Neuronal stem cell (in vitro differentiated cells): Measurements from ENCODE around the gene SLC2A6.

Experiments
- DNase-seq: peaks from one replicate; pipeline ENCODE4 v3.0.0-alpha.2; 2013; ENCODE audit warnings: low spot score
- H2AFZ ChIP-seq: one replicate; pipeline ENCODE4 v1.6.1; 2013; ENCODE audit warnings: mild to moderate bottlenecking, low read length, inconsistent platforms
- H2AK5ac ChIP-seq: 2 replicates; pipeline ENCODE4 v1.6.1; 2013; ENCODE audit warnings: low read depth, mild to moderate bottlenecking, inconsistent platforms, low read length, moderate library complexity, mixed read lengths
- H2BK120ac ChIP-seq: 2 replicates; pipeline ENCODE4 v1.6.1; 2013; ENCODE audit warnings: low read depth, mild to moderate bottlenecking, inconsistent platforms, low read length, moderate library complexity, mixed read lengths
- H2BK12ac ChIP-seq: one replicate; pipeline ENCODE4 v1.6.1; 2013; ENCODE audit warnings: low read length, inconsistent platforms
- H2BK15ac ChIP-seq: 2 replicates; pipeline ENCODE4 v1.6.1; 2013; ENCODE audit warnings: mild to moderate bottlenecking, low read length, inconsistent platforms, mixed read lengths
- H2BK5ac ChIP-seq: one replicate; pipeline ENCODE4 v1.6.1; 2013; ENCODE audit warnings: inconsistent platforms, mild to moderate bottlenecking, low read length, moderate library complexity
- H3K14ac ChIP-seq: one replicate; pipeline ENCODE4 v1.6.1; 2013; ENCODE audit warnings: low read length, inconsistent platforms
- H3K18ac ChIP-seq: 2 replicates; pipeline ENCODE4 v1.6.1; 2013; ENCODE audit warnings: low read length, inconsistent platforms
- H3K23ac ChIP-seq: 2 replicates; pipeline ENCODE4 v1.6.1; 2013; ENCODE audit warnings: low read depth, mild to moderate bottlenecking, mixed read lengths, low read length, inconsistent platforms; ENCODE audit not compliant: poor library complexity
- H3K27ac ChIP-seq: replicated peaks from 3 replicates; pipeline ENCODE4 v1.5.1; 2013; ENCODE audit warnings: low read length, inconsistent platforms
- H3K27me3 ChIP-seq, 3 experiments: 2 replicates each; pipeline ENCODE4 v1.6.1; 2013; ENCODE audit warnings: low read length in 3 of 3, mild to moderate bottlenecking in 2 of 3, inconsistent platforms in 1 of 3, low read depth in 1 of 3, mixed read lengths in 1 of 3, moderate library complexity in 1 of 3; ENCODE audit not compliant: control insufficient read depth in 3 of 3, insufficient read depth in 3 of 3
- H3K36me3 ChIP-seq, 2 donors: replicated peaks in 1 of 2; 2 replicates each; pipeline ENCODE4 v1.6.1; 2013; ENCODE audit warnings: low read length in 2 of 2; ENCODE audit not compliant: control insufficient read depth in 2 of 2, insufficient read depth in 2 of 2
- H3K4ac ChIP-seq: 2 replicates; pipeline ENCODE4 v1.6.1; 2013; ENCODE audit warnings: inconsistent platforms, mild to moderate bottlenecking, low read length, moderate library complexity
- H3K4me1 ChIP-seq, 2 donors: 1 replicate in 1 of 2; 2 replicates in 1 of 2; pipeline ENCODE4 v1.6.1; 2013; ENCODE audit warnings: low read length in 2 of 2, low read depth in 1 of 2; ENCODE audit not compliant: control insufficient read depth in 2 of 2, insufficient read depth in 1 of 2
- H3K4me2 ChIP-seq: one replicate; pipeline ENCODE4 v1.6.1; 2013; ENCODE audit warnings: mild to moderate bottlenecking, low read length, inconsistent platforms; ENCODE audit not compliant: insufficient read depth, poor library complexity, severe bottlenecking
- H3K4me3 ChIP-seq, 2 donors: 2 replicates each; pipeline ENCODE4 v1.5.1; 2013; ENCODE audit warnings: low read length in 2 of 2, mild to moderate bottlenecking in 2 of 2, inconsistent platforms in 1 of 2, moderate library complexity in 1 of 2
- H3K79me1 ChIP-seq: one replicate; pipeline ENCODE4 v1.6.1; 2013; ENCODE audit warnings: low read depth, mild to moderate bottlenecking, inconsistent platforms, low read length, moderate library complexity
- H3K9ac ChIP-seq: one replicate; pipeline ENCODE4 v1.6.1; 2013; ENCODE audit warnings: mild to moderate bottlenecking, low read depth, low read length, inconsistent platforms; ENCODE audit not compliant: poor library complexity
- H3K9me3 ChIP-seq, 2 donors: replicated peaks in 1 of 2; 2 replicates each; pipeline versions ENCODE3 to v1.6.1; 2013; ENCODE audit warnings: low read length in 2 of 2, mild to moderate bottlenecking in 2 of 2, inconsistent platforms in 1 of 2, low read depth in 1 of 2, mixed read lengths in 1 of 2, moderate library complexity in 1 of 2; ENCODE audit not compliant: control insufficient read depth in 2 of 2, insufficient read depth in 1 of 2
- H4K8ac ChIP-seq: one replicate; pipeline ENCODE4 v1.6.1; 2013; ENCODE audit warnings: low read depth, mild to moderate bottlenecking, inconsistent platforms, low read length, moderate library complexity
- H4K91ac ChIP-seq: one replicate; pipeline ENCODE4 v1.6.1; 2013; ENCODE audit warnings: low read length, low read depth, mild to moderate bottlenecking, inconsistent platforms; ENCODE audit not compliant: poor library complexity
- WGBS, 2 donors: extraction: QIAGEN DNeasy Blood & Tissue Kit; methylation state at CpG; one replicate each; pipeline ENCODE4 v1.1.7; 2013; ENCODE audit warnings: missing lambda C conversion rate in 2 of 2, mixed read lengths in 1 of 2; ENCODE audit not compliant: insufficient read length in 2 of 2, insufficient replicate concordance in 1 of 2; ENCODE audit errors: extremely low coverage in 2 of 2; 5-methylcytosine and 5-hydroxymethylcytosine counted together

Gene SLC2A6

DNA sequence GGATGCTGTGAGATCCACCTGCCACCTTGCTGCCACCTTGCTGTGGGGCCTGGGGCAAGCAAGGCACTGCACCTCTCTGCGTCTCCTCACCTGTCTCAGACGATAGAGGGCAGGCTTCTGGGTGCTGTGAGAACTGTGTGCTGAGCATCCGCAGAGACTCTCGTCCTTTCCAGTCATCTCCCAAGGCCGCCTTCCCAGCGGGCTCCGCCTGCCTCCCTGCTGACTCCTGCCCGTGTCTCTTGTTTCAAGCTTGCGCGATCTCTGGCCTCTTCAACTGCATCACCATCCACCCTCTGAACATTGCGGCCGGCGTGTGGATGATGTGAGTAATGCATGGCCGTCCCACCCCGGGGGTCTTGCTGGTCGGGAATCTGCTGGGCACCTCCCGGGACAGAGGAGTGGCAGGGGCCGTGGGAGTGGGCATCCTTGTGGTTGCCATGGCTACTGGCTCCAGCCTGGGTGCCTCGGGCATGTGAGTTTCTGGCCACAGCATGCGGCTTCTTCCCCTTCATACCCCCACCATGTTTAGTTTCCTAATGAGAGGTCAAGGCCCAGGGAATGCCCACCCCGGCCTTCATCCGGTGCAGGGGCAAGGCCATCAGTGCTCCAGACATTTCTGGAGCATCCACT lies 15.6 kb downstream of the SLC2A6 start:
- no peak overlapping the region for H2BK120ac ChIP-seq
- no peak for DNase-seq
- no peaks in the 10 kb centered on the region for H3K9me3 ChIP-seq
- no peak overlapping the region for H3K4me3 ChIP-seq
- H3K27me3 ChIP-seq = peaks cover 0 to 2% (median 0%) of the 10 kb centered on the region in 3 experiments
- peak overlapping the region; percentile 52 for H2AK5ac ChIP-seq
- H3K18ac ChIP-seq = no peak overlapping the region
- H3K23ac ChIP-seq = peak overlapping the region; percentile 25
- WGBS, 2 donors = no CpG with 5 or more reads among the region's 22 CpGs
- no peak overlapping the region for H4K91ac ChIP-seq
- peaks cover 23% of the 10 kb centered on the region for H3K79me1 ChIP-seq
- H3K4ac ChIP-seq = no peak overlapping the region
- no peak overlapping the region for H3K14ac ChIP-seq
- H3K36me3 ChIP-seq = peaks cover 7 to 39% of the 10 kb centered on the region in 2 donors
- no peak overlapping the region for H3K9ac ChIP-seq
- peaks cover 10 to 24% of the 10 kb centered on the region in 2 donors for H3K4me1 ChIP-seq
- H4K8ac ChIP-seq = peak overlapping the region; percentile 32
- H2BK12ac ChIP-seq = no peak overlapping the region
- H3K27ac ChIP-seq = no peak overlapping the region
- H2AFZ ChIP-seq = no peak overlapping the region
- H2BK15ac ChIP-seq = no peak overlapping the region
- no peak overlapping the region for H3K4me2 ChIP-seq
- no peak overlapping the region for H2BK5ac ChIP-seq

DNA sequence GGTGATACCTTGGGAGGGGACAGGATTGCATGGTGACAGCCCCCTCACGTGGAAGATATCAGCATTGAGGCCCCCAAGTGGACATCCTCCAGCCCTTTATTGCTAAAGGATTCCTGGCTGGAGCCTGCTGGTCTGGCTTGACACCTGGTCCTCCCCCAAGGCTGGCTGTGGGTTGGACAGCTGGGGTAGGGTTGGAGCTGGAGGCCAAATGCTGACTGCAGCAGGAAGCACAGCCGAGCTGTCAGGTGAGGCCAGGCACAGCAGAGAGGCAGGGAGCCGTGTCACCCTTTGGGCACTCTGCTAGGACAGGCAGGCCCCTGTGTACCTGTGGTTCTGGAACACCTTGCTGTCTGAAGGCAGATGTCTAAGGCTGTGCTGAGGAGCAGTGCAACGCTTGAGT lies 16.9 kb downstream of the SLC2A6 start:
- no CpG with 5 or more reads among the region's 4 CpGs for WGBS, 2 donors
- H3K4me3 ChIP-seq = peak overlapping the region in 1 of 2 donors; percentile 61
- no peak overlapping the region for H2BK15ac ChIP-seq
- peak overlapping the region; percentile 91 for H3K23ac ChIP-seq
- H3K36me3 ChIP-seq = peaks cover 5 to 33% of the 10 kb centered on the region in 2 donors
- H3K18ac ChIP-seq = no peak overlapping the region
- no peak for DNase-seq
- no peaks in the 10 kb centered on the region for H3K9me3 ChIP-seq
- no peak overlapping the region for H2BK120ac ChIP-seq
- no peak overlapping the region for H3K27ac ChIP-seq
- peaks cover 10 to 24% of the 10 kb centered on the region in 2 donors for H3K4me1 ChIP-seq
- peak overlapping the region; percentile 63 for H2AK5ac ChIP-seq
- no peak overlapping the region for H2AFZ ChIP-seq
- no peak overlapping the region for H4K91ac ChIP-seq
- H2BK12ac ChIP-seq = peak overlapping the region; percentile 41
- peaks cover 23% of the 10 kb centered on the region for H3K79me1 ChIP-seq
- H2BK5ac ChIP-seq = no peak overlapping the region
- no peak overlapping the region for H3K4me2 ChIP-seq
- H3K27me3 ChIP-seq = peaks cover 0 to 2% (median 0%) of the 10 kb centered on the region in 3 experiments
- H3K9ac ChIP-seq = peak overlapping the region; percentile 10
- no peak overlapping the region for H3K14ac ChIP-seq
- no peak overlapping the region for H4K8ac ChIP-seq
- H3K4ac ChIP-seq = no peak overlapping the region

DNA sequence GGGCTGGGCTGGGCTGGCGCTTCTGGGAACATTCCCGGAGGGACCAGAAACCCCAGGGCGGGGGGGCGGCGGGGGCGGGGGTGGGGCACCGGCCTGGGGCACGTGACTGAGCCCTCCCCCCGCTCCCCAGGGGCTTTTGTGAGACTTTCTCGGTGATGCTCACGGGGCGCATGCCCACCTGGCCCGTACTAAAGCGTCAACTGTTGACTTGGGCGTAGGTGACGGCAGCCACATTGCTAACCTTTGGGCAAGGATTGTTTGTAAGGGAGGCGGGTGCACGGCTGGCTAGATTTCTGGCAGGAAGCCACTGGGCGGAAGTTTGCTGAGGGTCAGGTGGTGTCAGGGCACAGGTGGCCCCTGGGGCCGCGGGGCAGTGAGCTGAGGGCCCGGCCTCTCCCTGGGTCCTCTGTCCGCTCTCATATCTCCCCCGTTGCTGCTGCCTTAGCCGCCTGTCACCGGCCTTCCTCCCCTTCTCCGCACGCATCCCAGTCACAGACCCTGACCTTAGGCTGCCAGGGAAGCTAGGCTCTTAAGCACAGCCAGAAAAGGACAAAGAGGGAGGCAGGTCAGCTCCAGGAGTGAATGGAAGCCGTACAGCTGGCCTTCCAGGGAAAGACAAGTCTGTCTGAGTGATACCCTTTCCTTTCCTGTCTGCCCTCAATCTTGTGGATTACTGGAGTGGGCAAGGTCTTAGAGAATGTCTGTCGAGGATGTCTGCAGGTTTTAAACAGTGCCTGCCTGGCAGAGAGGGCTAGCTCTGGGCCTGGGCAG lies 18.3 kb downstream of the SLC2A6 start:
- peak; percentile 49 for DNase-seq
- peak overlapping the region; percentile 80 to 97 for H3K4me3 ChIP-seq
- no peak overlapping the region for H4K8ac ChIP-seq

More for the DNA sequence above, 18.3 kb downstream of the SLC2A6 start:
- peaks cover 23% of the 10 kb centered on the region for H3K79me1 ChIP-seq
- peak overlapping the region; percentile 82 for H2AK5ac ChIP-seq
- H3K27me3 ChIP-seq = peaks cover 0 to 2% (median 0%) of the 10 kb centered on the region in 3 experiments
- H3K9ac ChIP-seq = peak overlapping the region; percentile 87
- peak overlapping the region; percentile 98 for H3K27ac ChIP-seq
- H2AFZ ChIP-seq = peak overlapping the region; percentile 100
- H2BK15ac ChIP-seq = peak overlapping the region; percentile 27
- H2BK5ac ChIP-seq = peak overlapping the region; percentile 26
- peaks cover 5 to 21% of the 10 kb centered on the region in 2 donors for H3K36me3 ChIP-seq
- H3K14ac ChIP-seq = peak overlapping the region; percentile 97
- peaks cover 10 to 24% of the 10 kb centered on the region in 2 donors for H3K4me1 ChIP-seq
- H3K9me3 ChIP-seq = no peaks in the 10 kb centered on the region
- peak overlapping the region; percentile 100 for H3K18ac ChIP-seq
- peak overlapping the region; percentile 44 for H3K23ac ChIP-seq
- peak overlapping the region; percentile 77 for H3K4ac ChIP-seq
- peak overlapping the region; percentile 89 for H3K4me2 ChIP-seq
- no CpG with 5 or more reads among the region's 30 CpGs for WGBS, 2 donors
- no peak overlapping the region for H4K91ac ChIP-seq
- H2BK120ac ChIP-seq = no peak overlapping the region
- H2BK12ac ChIP-seq = peak overlapping the region; percentile 63
